GM06990 (cell line): ENCODE results near the gene GALNT9.

Source experiments
- DNase-seq: peaks from one replicate; pipeline ENCODE4 v3.0.0-alpha.2; 2011; ENCODE audit not compliant: insufficient read length; ENCODE audit errors: extremely low read depth
- H3K27me3 ChIP-seq: replicated peaks from 2 replicates; pipeline ENCODE4 v1.6.0; 2011; ENCODE audit warnings: low read length; ENCODE audit not compliant: control insufficient read depth, insufficient read depth
- H3K36me3 ChIP-seq: 2 replicates; pipeline ENCODE4 v1.5.1; 2011; ENCODE audit warnings: low read length; ENCODE audit not compliant: control insufficient read depth, insufficient read depth
- H3K4me3 ChIP-seq: replicated peaks from 2 replicates; pipeline ENCODE4 v1.5.1; 2011; ENCODE audit warnings: low read depth, mild to moderate bottlenecking, control low read depth, low read length
- CTCF ChIP-seq: IDR thresholded peaks from 2 replicates; pipeline ENCODE4 v1.5.1; 2011; ENCODE audit warnings: low read length, control low read depth, mild to moderate bottlenecking, inconsistent platforms; ENCODE audit not compliant: insufficient read depth, poor library complexity, severe bottlenecking

GALNT9 gene

GRCh38 chr12:132228476-132229192 is 100.8 kb downstream of the GALNT9 start:
- no peak for DNase-seq
- Histone ChIP-seq H3K27me3 (no peaks in the 10 kb centered on the region), H3K4me3 (no peak overlapping the region), H3K36me3 (no peaks in the 10 kb centered on the region)
- TF ChIP-seq CTCF = no peak

GRCh38 chr12:132227782-132228475 is 101.5 kb downstream of the GALNT9 start:
- Histone ChIP-seq H3K36me3 (no peaks in the 10 kb centered on the region), H3K27me3 (no peaks in the 10 kb centered on the region), H3K4me3 (no peak overlapping the region)
- DNase-seq = no peak
- no peak for TF ChIP-seq CTCF

GRCh38 chr12:132227118-132227517 is 102.3 kb downstream of the GALNT9 start:
- H3K27me3 ChIP-seq = no peaks in the 10 kb centered on the region
- DNase-seq = no peak
- H3K36me3 ChIP-seq = no peaks in the 10 kb centered on the region
- no peak overlapping the region for H3K4me3 ChIP-seq
- no peak for TF ChIP-seq CTCF

- Histone ChIP-seq H3K27me3 (no peaks in the 10 kb centered on the region), H3K4me3 (no peak overlapping the region), H3K36me3 (no peaks in the 10 kb centered on the region)
- no peak for DNase-seq
- no peak for TF ChIP-seq CTCF
Observed at GRCh38 chr12:132226604-132227003, 102.8 kb downstream of the GALNT9 start.

GRCh38 chr12:132225214-132225613 is 104.2 kb downstream of the GALNT9 start:
- no peak for TF ChIP-seq CTCF
- no peaks in the 10 kb centered on the region for H3K27me3 ChIP-seq
- no peak for DNase-seq
- H3K4me3 ChIP-seq = no peak overlapping the region
- H3K36me3 ChIP-seq = no peaks in the 10 kb centered on the region
